Thyroid gland (tissue), 4 donors: Measurements from ENCODE around the gene SLC1A7. TPM values are rescaled to one million over a fixed set of nuclear protein-coding genes. Genes with fewer than 3 reads are reported as not detected.

Experiments used
- DNase-seq, 2 donors: peaks; one replicate each; pipeline ENCODE4 v3.0.0-alpha.2; 2019
- H3K27ac ChIP-seq, 3 donors: fragments of 200-600 bp; sonication (generic); 1 replicate in 2 of 3; 2 replicates in 1 of 3; pipeline ENCODE4 v1.5.1; 2016 to 2019; ENCODE audit warnings: mild to moderate bottlenecking in 1 of 3, moderate library complexity in 1 of 3
- H3K27me3 ChIP-seq: fragments of 200-600 bp; sonication (generic); one replicate; pipeline ENCODE4 v1.5.1; 2019
- H3K36me3 ChIP-seq, 2 donors: fragments of 200-600 bp; sonication (generic); one replicate each; pipeline ENCODE4 v1.5.1; 2016 to 2019
- H3K4me1 ChIP-seq, 2 donors: fragments of 200-600 bp; sonication (generic); one replicate each; pipeline ENCODE4 v1.5.1; 2017 to 2019
- H3K4me3 ChIP-seq, 3 donors: fragments of 200-600 bp; sonication (generic); replicated peaks in 1 of 3; 1 replicate in 2 of 3; 2 replicates in 1 of 3; pipeline ENCODE4 v1.5.1; 2016; ENCODE audit warnings: mild to moderate bottlenecking in 1 of 3
- H3K9me3 ChIP-seq: fragments of 200-600 bp; sonication (generic); one replicate; pipeline ENCODE4 v1.5.1; 2017
- POLR2A ChIP-seq, 2 donors: fragments of 450-650 bp; IDR thresholded peaks; one replicate each; pipeline ENCODE4 v1.6.1; 2017; ENCODE audit warnings: antibody characterized with exemption in 2 of 2, mild to moderate bottlenecking in 2 of 2, moderate library complexity in 1 of 2
- WGBS, 2 donors: methylation state at CpG; one replicate each; pipeline ENCODE4 v1.1.5; 2017; 5-methylcytosine and 5-hydroxymethylcytosine counted together
- intact Hi-C: fragments of 100-400 bp; cut with DNase I; formaldehyde crosslinking; loops from one replicate; pipeline ENCODE4 v1.15.1; 2023
- total RNA-seq, 4 donors: library from RNA; depleted of rRNA; stranded (reverse); fragments of >200 nt; gene quantifications; one replicate each; pipeline ENCODE4 v1.2.3, GENCODE V29; 2016
- TF ChIP-seq, protein P1 (sequence below), 6 experiments: fragments of 200-600 bp in 3 of 6; fragments of 450-650 bp in 3 of 6; sonication (generic) in 3 of 6; IDR thresholded peaks; one replicate each; pipeline ENCODE4 v1.5.1; 2016 to 2019; ENCODE audit warnings: antibody characterized with exemption in 6 of 6, mild to moderate bottlenecking in 2 of 6, inconsistent platforms in 1 of 6, moderate library complexity in 1 of 6

The SLC1A7 gene
- total RNA-seq, 4 donors from 2014 or later, result 0.13 to 0.33 (median 0.20) TPM; not detected in 1

GRCh38 chr1:53088616-53089300 is 53.7 kb downstream of the SLC1A7 start:
- Histone ChIP-seq H3K9me3 (no peaks in the 10 kb centered on the region), H3K4me1 (no peaks in the 10 kb centered on the region), H3K4me3 (no peak overlapping the region), H3K27me3 (no peaks in the 10 kb centered on the region), H3K27ac (no peak overlapping the region), H3K36me3 (no peaks in the 10 kb centered on the region)
- intact Hi-C loops, result no loop called here
- no peak for DNase-seq
- 84 to 92% methylated on average over 11 to 19 of the region's 19 CpGs for WGBS, 2 donors
- TF ChIP-seq, protein P1, sequence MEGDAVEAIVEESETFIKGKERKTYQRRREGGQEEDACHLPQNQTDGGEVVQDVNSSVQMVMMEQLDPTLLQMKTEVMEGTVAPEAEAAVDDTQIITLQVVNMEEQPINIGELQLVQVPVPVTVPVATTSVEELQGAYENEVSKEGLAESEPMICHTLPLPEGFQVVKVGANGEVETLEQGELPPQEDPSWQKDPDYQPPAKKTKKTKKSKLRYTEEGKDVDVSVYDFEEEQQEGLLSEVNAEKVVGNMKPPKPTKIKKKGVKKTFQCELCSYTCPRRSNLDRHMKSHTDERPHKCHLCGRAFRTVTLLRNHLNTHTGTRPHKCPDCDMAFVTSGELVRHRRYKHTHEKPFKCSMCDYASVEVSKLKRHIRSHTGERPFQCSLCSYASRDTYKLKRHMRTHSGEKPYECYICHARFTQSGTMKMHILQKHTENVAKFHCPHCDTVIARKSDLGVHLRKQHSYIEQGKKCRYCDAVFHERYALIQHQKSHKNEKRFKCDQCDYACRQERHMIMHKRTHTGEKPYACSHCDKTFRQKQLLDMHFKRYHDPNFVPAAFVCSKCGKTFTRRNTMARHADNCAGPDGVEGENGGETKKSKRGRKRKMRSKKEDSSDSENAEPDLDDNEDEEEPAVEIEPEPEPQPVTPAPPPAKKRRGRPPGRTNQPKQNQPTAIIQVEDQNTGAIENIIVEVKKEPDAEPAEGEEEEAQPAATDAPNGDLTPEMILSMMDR (IDR thresholded peaks at IDR 0.05), result no peak
- no peak for TF ChIP-seq POLR2A (IDR thresholded peaks at IDR 0.05)

- no peaks in the 10 kb centered on the region for H3K9me3 ChIP-seq
- H3K27ac ChIP-seq, result no peak overlapping the region
- intact Hi-C loops, result no loop called here
- H3K36me3 ChIP-seq, result no peaks in the 10 kb centered on the region
- TF ChIP-seq, protein P1 (IDR thresholded peaks at IDR 0.05), result no peak
- TF ChIP-seq POLR2A (IDR thresholded peaks at IDR 0.05), result no peak
- no peak overlapping the region for H3K4me3 ChIP-seq
- WGBS, 2 donors, result 74 to 81% methylated on average over 10 to 20 of the region's 27 CpGs
- no peaks in the 10 kb centered on the region for H3K27me3 ChIP-seq
- no peak for DNase-seq
- no peaks in the 10 kb centered on the region for H3K4me1 ChIP-seq
Measured at GRCh38 chr1:53087332-53088285, 54.8 kb downstream of the SLC1A7 start.

DNA sequence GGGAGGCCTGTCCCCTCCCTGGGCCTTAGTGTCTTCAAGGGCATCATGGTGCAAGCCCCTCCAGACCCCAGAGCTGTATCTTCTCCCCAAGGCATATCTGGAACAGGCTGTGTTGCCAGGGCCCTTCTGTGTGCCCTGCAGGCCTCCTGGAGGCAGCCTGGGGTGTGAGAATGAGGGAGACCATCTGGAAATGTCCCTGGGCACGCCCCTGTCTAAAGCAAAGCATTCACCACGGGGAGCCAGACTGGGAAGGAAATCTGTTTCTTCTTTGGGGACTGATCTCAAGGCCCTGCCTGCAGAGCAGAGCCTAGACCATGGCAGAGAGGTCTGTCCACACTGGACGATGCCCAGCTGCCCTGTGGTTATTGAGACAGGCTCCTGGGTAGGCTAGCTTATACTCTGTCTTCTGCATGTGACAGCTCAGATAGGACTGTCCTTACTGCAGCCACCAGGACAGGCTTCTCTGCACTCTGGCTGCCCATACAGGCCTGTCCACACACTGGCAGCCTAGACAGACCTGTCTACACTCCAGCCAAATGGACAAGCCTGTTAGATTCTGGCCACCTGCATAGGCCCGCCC is 55.9 kb downstream of the SLC1A7 start:
- Histone ChIP-seq H3K27me3 (no peaks in the 10 kb centered on the region), H3K27ac (no peak overlapping the region), H3K4me3 (no peak overlapping the region), H3K4me1 (no peaks in the 10 kb centered on the region), H3K36me3 (no peaks in the 10 kb centered on the region), H3K9me3 (no peaks in the 10 kb centered on the region)
- no peak for TF ChIP-seq POLR2A (IDR thresholded peaks at IDR 0.05)
- TF ChIP-seq, protein P1 (IDR thresholded peaks at IDR 0.05), result no peak
- intact Hi-C loops, result no loop called here
- DNase-seq, result no peak
- WGBS, 2 donors, result 89 to 100% methylated on average over 2 to 4 of the region's 4 CpGs

GRCh38 chr1:53085405-53085804 is 57.0 kb downstream of the SLC1A7 start:
- no peaks in the 10 kb centered on the region for H3K9me3 ChIP-seq
- intact Hi-C loops, result no loop called here
- WGBS, 2 donors, result 88 to 100% methylated on average over 3 to 7 of the region's 8 CpGs
- H3K27ac ChIP-seq, result no peak overlapping the region
- TF ChIP-seq POLR2A (IDR thresholded peaks at IDR 0.05), result no peak
- TF ChIP-seq, protein P1 (IDR thresholded peaks at IDR 0.05), result no peak
- H3K36me3 ChIP-seq, result no peaks in the 10 kb centered on the region
- no peak overlapping the region for H3K4me3 ChIP-seq
- no peaks in the 10 kb centered on the region for H3K27me3 ChIP-seq
- DNase-seq, result no peak
- H3K4me1 ChIP-seq, result no peaks in the 10 kb centered on the region
